Measurements from ENCODE around the gene SLC25A23. TPM values are rescaled to one million over a fixed set of nuclear protein-coding genes. Genes with fewer than 3 reads are reported as not detected.
A peak's percentile ranks its signal among the peaks of the same experiment; 100 is the strongest.

Gene SLC25A23
- total RNA-seq, 1 experiment from 2014 or later, result 25.9 TPM

- DNase-seq, result no peak
- H3K27me3 ChIP-seq (ENCODE audit: control insufficient read depth, insufficient read depth, low read length), result no peaks in the 10 kb centered on the region
- no peak overlapping the region for H3K4me3 ChIP-seq (ENCODE audit: insufficient read depth, low read depth, low read length)
- H3K36me3 ChIP-seq (replicated peaks; ENCODE audit: control insufficient read depth, insufficient read depth, low read length), result no peaks in the 10 kb centered on the region
Measured at GRCh38 chr19:6490134-6490533, 30.5 kb upstream of the SLC25A23 start.

- Histone ChIP-seq H3K27me3 (ENCODE audit: control insufficient read depth, insufficient read depth, low read length) (no peaks in the 10 kb centered on the region), H3K36me3 (replicated peaks; ENCODE audit: control insufficient read depth, insufficient read depth, low read length) (no peaks in the 10 kb centered on the region), H3K4me3 (ENCODE audit: insufficient read depth, low read depth, low read length) (no peak overlapping the region)
- peak; percentile 30 for DNase-seq
Measured at GRCh38 chr19:6489278-6490061, 29.9 kb upstream of the SLC25A23 start.

GRCh38 chr19:6484831-6485230 lies 25.2 kb upstream of the SLC25A23 start:
- H3K36me3 ChIP-seq (replicated peaks; ENCODE audit: control insufficient read depth, insufficient read depth, low read length), result no peaks in the 10 kb centered on the region
- no peak for DNase-seq
- no peak overlapping the region for H3K4me3 ChIP-seq (ENCODE audit: insufficient read depth, low read depth, low read length)
- H3K27me3 ChIP-seq (ENCODE audit: control insufficient read depth, insufficient read depth, low read length), result no peaks in the 10 kb centered on the region; the same call in 1 of the 2 replicates

GRCh38 chr19:6484230-6484629 lies 24.6 kb upstream of the SLC25A23 start:
- Histone ChIP-seq H3K36me3 (replicated peaks; ENCODE audit: control insufficient read depth, insufficient read depth, low read length) (no peaks in the 10 kb centered on the region), H3K27me3 (ENCODE audit: control insufficient read depth, insufficient read depth, low read length) (no peaks in the 10 kb centered on the region; the same call in 1 of the 2 replicates), H3K4me3 (ENCODE audit: insufficient read depth, low read depth, low read length) (no peak overlapping the region)
- no peak for DNase-seq

GRCh38 chr19:6483235-6483634 lies 23.6 kb upstream of the SLC25A23 start:
- Histone ChIP-seq H3K27me3 (ENCODE audit: control insufficient read depth, insufficient read depth, low read length) (peaks cover 1% of the 10 kb centered on the region; the same call in 1 of the 2 replicates), H3K4me3 (ENCODE audit: insufficient read depth, low read depth, low read length) (no peak overlapping the region), H3K36me3 (replicated peaks; ENCODE audit: control insufficient read depth, insufficient read depth, low read length) (no peaks in the 10 kb centered on the region)
- no peak for DNase-seq

GRCh38 chr19:6482343-6482686 lies 22.7 kb upstream of the SLC25A23 start:
- Histone ChIP-seq H3K4me3 (ENCODE audit: insufficient read depth, low read depth, low read length) (no peak overlapping the region), H3K36me3 (replicated peaks; ENCODE audit: control insufficient read depth, insufficient read depth, low read length) (no peaks in the 10 kb centered on the region), H3K27me3 (ENCODE audit: control insufficient read depth, insufficient read depth, low read length) (peaks cover 1% of the 10 kb centered on the region; the same call in 1 of the 2 replicates)
- DNase-seq, result no peak

GRCh38 chr19:6481541-6482342 lies 22.1 kb upstream of the SLC25A23 start, which contains the start of gene DENND1C:
Gene DENND1C (minus strand): TSS chr19:6481787. CDS start chr19:6481695, 92 bp downstream.
- Histone ChIP-seq H3K4me3 (ENCODE audit: insufficient read depth, low read depth, low read length) (no peak within 1 kb of the TSS), H3K27me3 (ENCODE audit: control insufficient read depth, insufficient read depth, low read length) (peaks cover 6% of the 10 kb centered on the region; the same call in 1 of the 2 replicates), H3K36me3 (replicated peaks; ENCODE audit: control insufficient read depth, insufficient read depth, low read length) (no peaks in the 10 kb centered on the region)
- DNase-seq, result peak; percentile 81

GRCh38 chr19:6480848-6481415 lies 21.3 kb upstream of the SLC25A23 start:
- Histone ChIP-seq H3K27me3 (ENCODE audit: control insufficient read depth, insufficient read depth, low read length) (peaks cover 6% of the 10 kb centered on the region; the same call in 1 of the 2 replicates), H3K4me3 (ENCODE audit: insufficient read depth, low read depth, low read length) (no peak overlapping the region), H3K36me3 (replicated peaks; ENCODE audit: control insufficient read depth, insufficient read depth, low read length) (no peaks in the 10 kb centered on the region)
- DNase-seq, result peak; percentile 19

- Histone ChIP-seq H3K4me3 (ENCODE audit: insufficient read depth, low read depth, low read length) (no peak overlapping the region), H3K27me3 (ENCODE audit: control insufficient read depth, insufficient read depth, low read length) (peaks cover 16% of the 10 kb centered on the region), H3K36me3 (replicated peaks; ENCODE audit: control insufficient read depth, insufficient read depth, low read length) (no peaks in the 10 kb centered on the region)
- DNase-seq, result peak; percentile 45
Measured at GRCh38 chr19:6479836-6480398, 20.3 kb upstream of the SLC25A23 start.

- peak; percentile 39 for DNase-seq
- H3K4me3 ChIP-seq (ENCODE audit: insufficient read depth, low read depth, low read length), result no peak overlapping the region
- H3K27me3 ChIP-seq (ENCODE audit: control insufficient read depth, insufficient read depth, low read length), result peaks cover 22% of the 10 kb centered on the region
- H3K36me3 ChIP-seq (replicated peaks; ENCODE audit: control insufficient read depth, insufficient read depth, low read length), result no peaks in the 10 kb centered on the region
Measured at GRCh38 chr19:6478815-6479214, 19.2 kb upstream of the SLC25A23 start.

GRCh38 chr19:6476896-6477431 lies 17.4 kb upstream of the SLC25A23 start:
- Histone ChIP-seq H3K4me3 (ENCODE audit: insufficient read depth, low read depth, low read length) (peak overlapping the region; percentile 56), H3K36me3 (replicated peaks; ENCODE audit: control insufficient read depth, insufficient read depth, low read length) (no peaks in the 10 kb centered on the region), H3K27me3 (ENCODE audit: control insufficient read depth, insufficient read depth, low read length) (peaks cover 22% of the 10 kb centered on the region)
- DNase-seq, result peak; percentile 76

GRCh38 chr19:6476155-6476895 lies 16.7 kb upstream of the SLC25A23 start:
- H3K36me3 ChIP-seq (replicated peaks; ENCODE audit: control insufficient read depth, insufficient read depth, low read length), result no peaks in the 10 kb centered on the region
- H3K4me3 ChIP-seq (ENCODE audit: insufficient read depth, low read depth, low read length), result peak overlapping the region; percentile 70
- peaks cover 22% of the 10 kb centered on the region for H3K27me3 ChIP-seq (ENCODE audit: control insufficient read depth, insufficient read depth, low read length)
- DNase-seq, result peak; percentile 100

GRCh38 chr19:6475321-6476108 lies 15.9 kb upstream of the SLC25A23 start:
- Histone ChIP-seq H3K4me3 (ENCODE audit: insufficient read depth, low read depth, low read length) (peak overlapping the region; percentile 70), H3K36me3 (replicated peaks; ENCODE audit: control insufficient read depth, insufficient read depth, low read length) (no peaks in the 10 kb centered on the region), H3K27me3 (ENCODE audit: control insufficient read depth, insufficient read depth, low read length) (peaks cover 22% of the 10 kb centered on the region)
- peak; percentile 88 for DNase-seq

Data from H7 (cell line).